A549 treated with Hydrocortisone at 1 μM for 4 hours (cell line): ENCODE results near the gene FDXR. TPM values are rescaled to one million over a fixed set of nuclear protein-coding genes. Genes with fewer than 3 reads are reported as not detected.

Experiments used
- total RNA-seq: library from RNA; stranded (reverse); fragments of 200-300 nt; extraction: Qiagen RNA extraction; gene quantifications from 5 replicates; pipeline ENCODE4 v1.2.3, GENCODE V29; 2022

FDXR gene, protein sequence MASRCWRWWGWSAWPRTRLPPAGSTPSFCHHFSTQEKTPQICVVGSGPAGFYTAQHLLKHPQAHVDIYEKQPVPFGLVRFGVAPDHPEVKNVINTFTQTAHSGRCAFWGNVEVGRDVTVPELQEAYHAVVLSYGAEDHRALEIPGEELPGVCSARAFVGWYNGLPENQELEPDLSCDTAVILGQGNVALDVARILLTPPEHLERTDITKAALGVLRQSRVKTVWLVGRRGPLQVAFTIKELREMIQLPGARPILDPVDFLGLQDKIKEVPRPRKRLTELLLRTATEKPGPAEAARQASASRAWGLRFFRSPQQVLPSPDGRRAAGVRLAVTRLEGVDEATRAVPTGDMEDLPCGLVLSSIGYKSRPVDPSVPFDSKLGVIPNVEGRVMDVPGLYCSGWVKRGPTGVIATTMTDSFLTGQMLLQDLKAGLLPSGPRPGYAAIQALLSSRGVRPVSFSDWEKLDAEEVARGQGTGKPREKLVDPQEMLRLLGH
- 52.1 to 74.4 TPM (median 60.4 TPM) in 5 replicates for total RNA-seq

GRCh38 chr17:74872313-74873036, at the start of gene FDXR:
FDXR (minus strand) TSS chr17:74872994; CDS start chr17:74872944, 50 bp downstream.

GRCh38 chr17:74892974-74893911, 20.4 kb upstream of the FDXR start, which contains the start of gene FADS6:
FADS6 (minus strand) TSS chr17:74893633; CDS start chr17:74893595, 38 bp downstream.

GRCh38 chr17:74859459-74860228, 13.2 kb downstream of the FDXR start, which contains the start of gene GRIN2C:
GRIN2C (minus strand) TSS chr17:74859885; CDS start chr17:74855092, 4,793 bp downstream.

Other genes starting within 250 kb of the FDXR start
- gene CD300E, start 249.3 kb downstream of the FDXR start, total RNA-seq: not detected in 5 replicates
- not detected in 5 replicates for gene CD300LF, start 160.1 kb downstream of the FDXR start, total RNA-seq
- gene RAB37, start 135.7 kb downstream of the FDXR start, total RNA-seq: 0.84 to 1.7 TPM (median 1.2 TPM) in 5 replicates
- 35.6 to 43.3 TPM (median 40.9 TPM) in 5 replicates for gene NHERF1, start 124.4 kb downstream of the FDXR start, total RNA-seq
- 47.3 to 59.2 TPM (median 52.9 TPM) in 5 replicates for gene NAT9, start 96.6 kb downstream of the FDXR start, total RNA-seq
- gene GRIN2C, start 13.1 kb downstream of the FDXR start, total RNA-seq: 0.15 to 0.30 TPM (median 0.18 TPM) in 5 replicates
- 0.09 TPM in 1 of 5 replicates, not detected in the others for gene FADS6, start 20.6 kb upstream of the FDXR start, total RNA-seq
- gene USH1G, start 50.3 kb upstream of the FDXR start, total RNA-seq: 0.02 to 0.14 TPM (median 0.09 TPM) in 5 replicates
- gene OTOP2, start 51.3 kb upstream of the FDXR start, total RNA-seq: 0.06 to 0.12 TPM (median 0.08 TPM) in 5 replicates
- not detected in 5 replicates for gene OTOP3, start 62.9 kb upstream of the FDXR start, total RNA-seq
- 15.3 to 18.3 TPM (median 16.9 TPM) in 5 replicates for gene HID1, start 99.8 kb upstream of the FDXR start, total RNA-seq
- 65.6 to 80.7 TPM (median 75.4 TPM) in 5 replicates for gene CDR2L, start 114.6 kb upstream of the FDXR start, total RNA-seq
- 71.2 to 79.0 TPM (median 76.6 TPM) in 5 replicates for gene MRPL58, start 139.7 kb upstream of the FDXR start, total RNA-seq
- 481 to 533 TPM (median 504 TPM) in 5 replicates for gene ATP5PD, start 174.0 kb upstream of the FDXR start, total RNA-seq
- gene KCTD2, start 174.2 kb upstream of the FDXR start, total RNA-seq: 30.1 to 35.5 TPM (median 30.5 TPM) in 5 replicates
- 25.8 to 33.0 TPM (median 29.0 TPM) in 5 replicates for gene SLC16A5, start 215.0 kb upstream of the FDXR start, total RNA-seq
- gene ARMC7, start 237.0 kb upstream of the FDXR start, total RNA-seq: 16.6 to 20.8 TPM (median 17.5 TPM) in 5 replicates